Measurements from ENCODE around the gene GLO1. TPM values are rescaled to one million over a fixed set of nuclear protein-coding genes. Genes with fewer than 3 reads are reported as not detected.

GLO1 gene
- total and polyA plus RNA-seq, 4 donors: 50.5 to 108 (median 72.5) TPM

- 99% methylated on average over 1 of the region's 1 CpG for WGBS
- no peak for DNase-seq (ENCODE audit: low spot score)
- H3K27ac ChIP-seq (ENCODE audit: low read depth in 1 of 2, low read length in 2 of 2): no peak overlapping the region
- H3K4me1 ChIP-seq (ENCODE audit: control insufficient read depth in 4 of 4, insufficient read depth in 4 of 4, low read length in 3 of 4): no peaks in the 10 kb centered on the region
- no peaks in the 10 kb centered on the region for H3K9me3 ChIP-seq (ENCODE audit: control insufficient read depth in 4 of 4, low read length in 3 of 4)
- TF ChIP-seq GABPA (IDR thresholded peaks at IDR 0.05 in 1 of 2, conservative IDR thresholded peaks at IDR 0.05 in 1 of 2): no peak
- no peak for TF ChIP-seq EGR1 (IDR thresholded peaks at IDR 0.05; ENCODE audit: low read depth in 2 of 2)
- TF ChIP-seq NR2F2 (IDR thresholded peaks at IDR 0.05): no peak
- TF ChIP-seq MAX (IDR thresholded peaks at IDR 0.05): no peak
- TF ChIP-seq HNF4A (conservative IDR thresholded peaks at IDR 0.05): no peak
- no peak for TF ChIP-seq CTCF (IDR thresholded peaks at IDR 0.05; ENCODE audit: low read depth, low read length, missing input control)
- no peak for TF ChIP-seq ATF3 (IDR thresholded peaks at IDR 0.05)
- no peak for TF ChIP-seq JUND (IDR thresholded peaks at IDR 0.05)
- H3K27me3 ChIP-seq (ENCODE audit: control insufficient read depth in 4 of 4, insufficient read depth in 4 of 4, low read length in 3 of 4): no peaks in the 10 kb centered on the region
- H3K4me3 ChIP-seq (ENCODE audit: low read depth in 1 of 3, low read length in 3 of 3): no peak overlapping the region
- H3K9ac ChIP-seq (ENCODE audit: low read depth in 1 of 2, low read length in 2 of 2): no peak overlapping the region
- peaks cover 7 to 34% (median 13%) of the 10 kb centered on the region in 4 donors for H3K36me3 ChIP-seq (ENCODE audit: control insufficient read depth in 4 of 4, insufficient read depth in 3 of 4, low read depth in 1 of 4, low read length in 3 of 4)
These were observed 23.3 kb downstream of the GLO1 start for GRCh38 chr6:38679668-38680067.

- H3K9me3 ChIP-seq (ENCODE audit: control insufficient read depth in 4 of 4, low read length in 3 of 4): no peaks in the 10 kb centered on the region
- H3K36me3 ChIP-seq (ENCODE audit: control insufficient read depth in 4 of 4, insufficient read depth in 3 of 4, low read depth in 1 of 4, low read length in 3 of 4): peaks cover 5 to 36% (median 13%) of the 10 kb centered on the region in 4 donors
- no peak overlapping the region for H3K4me3 ChIP-seq (ENCODE audit: low read depth in 1 of 3, low read length in 3 of 3)
- H3K4me1 ChIP-seq (ENCODE audit: control insufficient read depth in 4 of 4, insufficient read depth in 4 of 4, low read length in 3 of 4): no peaks in the 10 kb centered on the region
- 87% methylated on average over 7 of the region's 7 CpGs for WGBS
- TF ChIP-seq RXRA (IDR thresholded peaks at IDR 0.05) (no peak), MAX (IDR thresholded peaks at IDR 0.05) (no peak), FOXA1 (IDR thresholded peaks at IDR 0.05) (no peak), RAD21 (IDR thresholded peaks at IDR 0.05) (no peak), SP1 (IDR thresholded peaks at IDR 0.05) (no peak), HNF4G (IDR thresholded peaks at IDR 0.05) (no peak), TAF1 (conservative IDR thresholded peaks at IDR 0.05) (no peak), ZBTB33 (IDR thresholded peaks at IDR 0.05) (no peak), NR2F2 (IDR thresholded peaks at IDR 0.05) (no peak), ATF3 (IDR thresholded peaks at IDR 0.05) (no peak), REST (IDR thresholded peaks at IDR 0.05) (no peak), HNF4A (conservative IDR thresholded peaks at IDR 0.05) (no peak), JUND (IDR thresholded peaks at IDR 0.05) (no peak), EGR1 (IDR thresholded peaks at IDR 0.05; ENCODE audit: low read depth in 2 of 2) (no peak)
- H3K27me3 ChIP-seq (ENCODE audit: control insufficient read depth in 4 of 4, insufficient read depth in 4 of 4, low read length in 3 of 4): no peaks in the 10 kb centered on the region
- no peak overlapping the region for H3K27ac ChIP-seq (ENCODE audit: low read depth in 1 of 2, low read length in 2 of 2)
- DNase-seq (ENCODE audit: low spot score): no peak
- H3K9ac ChIP-seq (ENCODE audit: low read depth in 1 of 2, low read length in 2 of 2): no peak overlapping the region
These were observed 24.7 kb downstream of the GLO1 start for GRCh38 chr6:38678178-38678760.
